Trophoblast cell (in vitro differentiated cells and primary cell): ENCODE measurements around the gene PKD1.

Experiments
- DNase-seq, 2 donors: peaks; one replicate each; pipeline ENCODE4 v3.0.0-alpha.2; 2016
- H2AFZ ChIP-seq: 2 replicates; pipeline ENCODE4 v1.6.1; 2013; ENCODE audit warnings: low read length, moderate library complexity, mild to moderate bottlenecking; ENCODE audit not compliant: insufficient read depth, poor library complexity
- H2AK5ac ChIP-seq: 2 replicates; pipeline ENCODE4 v1.6.1; 2013; ENCODE audit warnings: mild to moderate bottlenecking, low read length
- H2BK120ac ChIP-seq: 2 replicates; pipeline ENCODE4 v1.6.1; 2013; ENCODE audit warnings: low read length, mild to moderate bottlenecking, moderate library complexity; ENCODE audit not compliant: insufficient read depth, poor library complexity
- H2BK12ac ChIP-seq: 2 replicates; pipeline ENCODE4 v1.6.1; 2013; ENCODE audit warnings: mild to moderate bottlenecking, low read length, moderate library complexity
- H2BK5ac ChIP-seq: 2 replicates; pipeline ENCODE4 v1.6.1; 2013; ENCODE audit warnings: low read length, low read depth, moderate library complexity, mild to moderate bottlenecking; ENCODE audit not compliant: poor library complexity
- H3K14ac ChIP-seq: 2 replicates; pipeline ENCODE4 v1.6.1; 2013; ENCODE audit warnings: mild to moderate bottlenecking, low read length
- H3K18ac ChIP-seq: 2 replicates; pipeline ENCODE4 v1.6.1; 2013; ENCODE audit warnings: mild to moderate bottlenecking, low read length
- H3K23ac ChIP-seq: 2 replicates; pipeline ENCODE4 v1.6.1; 2013; ENCODE audit warnings: low read length
- H3K27ac ChIP-seq: 2 replicates; pipeline ENCODE4 v1.5.1; 2013; ENCODE audit warnings: low read depth, mild to moderate bottlenecking, inconsistent platforms, low read length, moderate library complexity
- H3K27me3 ChIP-seq: 2 replicates; pipeline ENCODE4 v1.6.1; 2013; ENCODE audit warnings: inconsistent platforms, mild to moderate bottlenecking, low read length, moderate library complexity; ENCODE audit not compliant: insufficient read depth
- H3K36me3 ChIP-seq, 2 experiments: 1 replicate in 1 of 2; 2 replicates in 1 of 2; pipeline ENCODE4 v1.6.1; 2013; ENCODE audit warnings: low read length in 2 of 2, mild to moderate bottlenecking in 2 of 2, moderate library complexity in 1 of 2; ENCODE audit not compliant: insufficient read depth in 2 of 2, control insufficient read depth in 1 of 2
- H3K4ac ChIP-seq: 2 replicates; pipeline ENCODE4 v1.6.1; 2013; ENCODE audit warnings: low read depth, mild to moderate bottlenecking, low read length, moderate library complexity
- H3K4me1 ChIP-seq, 2 experiments: 1 replicate in 1 of 2; 2 replicates in 1 of 2; pipeline ENCODE4 v1.6.1; 2013; ENCODE audit warnings: low read length in 2 of 2, mild to moderate bottlenecking in 2 of 2, moderate library complexity in 1 of 2; ENCODE audit not compliant: insufficient read depth in 2 of 2, control insufficient read depth in 1 of 2
- H3K4me2 ChIP-seq: 2 replicates; pipeline ENCODE4 v1.6.1; 2013; ENCODE audit warnings: inconsistent platforms, mild to moderate bottlenecking, low read length, moderate library complexity
- H3K4me3 ChIP-seq: 2 replicates; pipeline ENCODE4 v1.5.1; 2013; ENCODE audit warnings: mild to moderate bottlenecking, low read depth, low read length, inconsistent platforms
- H3K79me1 ChIP-seq: one replicate; pipeline ENCODE4 v1.6.1; 2013; ENCODE audit warnings: low read length
- H3K79me2 ChIP-seq: 2 replicates; pipeline ENCODE4 v1.6.1; 2013; ENCODE audit warnings: low read length, mild to moderate bottlenecking; ENCODE audit not compliant: control insufficient read depth, insufficient read depth, poor library complexity
- H3K9ac ChIP-seq: 2 replicates; pipeline ENCODE4 v1.6.1; 2013; ENCODE audit warnings: mild to moderate bottlenecking, low read length
- H3K9me3 ChIP-seq: 2 replicates; pipeline ENCODE4 v1.6.1; 2013; ENCODE audit warnings: low read depth, mild to moderate bottlenecking, control low read depth, inconsistent platforms, low read length; ENCODE audit not compliant: insufficient read depth
- H4K12ac ChIP-seq: 2 replicates; pipeline ENCODE4 v1.6.1; 2013; ENCODE audit warnings: low read depth, mild to moderate bottlenecking, low read length, moderate library complexity
- H4K8ac ChIP-seq: 2 replicates; pipeline ENCODE4 v1.6.1; 2013; ENCODE audit warnings: low read depth, mild to moderate bottlenecking, low read length, moderate library complexity
- H4K91ac ChIP-seq: one replicate; pipeline ENCODE4 v1.6.1; 2013; ENCODE audit warnings: low read depth, mild to moderate bottlenecking, low read length, moderate library complexity
- WGBS: extraction: QIAGEN DNeasy Blood & Tissue Kit; methylation state at CpG from one replicate; pipeline ENCODE4 v1.1.7; 2013; ENCODE audit warnings: missing lambda C conversion rate; ENCODE audit not compliant: insufficient read length, insufficient coverage; ENCODE audit errors: extremely low coverage; 5-methylcytosine and 5-hydroxymethylcytosine counted together

Gene PKD1

GRCh38 chr16:2159175-2159838, 23.6 kb upstream of the PKD1 start:
- H2BK12ac ChIP-seq = no peak overlapping the region
- no peak overlapping the region for H3K27ac ChIP-seq
- H2BK5ac ChIP-seq = no peak overlapping the region
- no peak overlapping the region for H3K18ac ChIP-seq
- H3K4me3 ChIP-seq = no peak overlapping the region
- no peak overlapping the region for H2AK5ac ChIP-seq
- H3K14ac ChIP-seq = no peak overlapping the region
- H4K12ac ChIP-seq = no peak overlapping the region
- H3K79me2 ChIP-seq = peaks cover 48% of the 10 kb centered on the region
- WGBS = no CpG with 5 or more reads among the region's 24 CpGs
- peaks cover 11% of the 10 kb centered on the region for H3K79me1 ChIP-seq
- H3K27me3 ChIP-seq = no peaks in the 10 kb centered on the region
- peaks cover 9 to 12% of the 10 kb centered on the region in 2 experiments for H3K4me1 ChIP-seq
- peak overlapping the region; percentile 78 for H3K4ac ChIP-seq
- no peak overlapping the region for H2BK120ac ChIP-seq
- no peak overlapping the region for H4K91ac ChIP-seq
- no peak for DNase-seq
- no peak overlapping the region for H3K4me2 ChIP-seq
- no peak overlapping the region for H3K23ac ChIP-seq
- H2AFZ ChIP-seq = no peak overlapping the region
- no peak overlapping the region for H3K9ac ChIP-seq
- H3K9me3 ChIP-seq = peaks cover 4% of the 10 kb centered on the region
- no peak overlapping the region for H4K8ac ChIP-seq
- H3K36me3 ChIP-seq = peaks cover 9 to 11% of the 10 kb centered on the region in 2 experiments

GRCh38 chr16:2158262-2158638, 22.6 kb upstream of the PKD1 start:
- Histone ChIP-seq H2AFZ (no peak overlapping the region), H3K4me3 (no peak overlapping the region), H3K23ac (no peak overlapping the region), H3K79me1 (peaks cover 18% of the 10 kb centered on the region), H3K4me2 (no peak overlapping the region), H3K27me3 (no peaks in the 10 kb centered on the region), H3K18ac (no peak overlapping the region), H3K36me3 (peaks cover 12 to 15% of the 10 kb centered on the region in 2 experiments), H2BK5ac (no peak overlapping the region), H3K9me3 (peaks cover 3% of the 10 kb centered on the region), H4K12ac (no peak overlapping the region), H3K4ac (peak overlapping the region; percentile 78), H3K9ac (no peak overlapping the region), H2BK120ac (no peak overlapping the region), H4K91ac (no peak overlapping the region), H2BK12ac (no peak overlapping the region), H4K8ac (no peak overlapping the region), H3K4me1 (peaks cover 13 to 22% of the 10 kb centered on the region in 2 experiments), H3K27ac (no peak overlapping the region), H3K79me2 (peaks cover 57% of the 10 kb centered on the region), H2AK5ac (no peak overlapping the region), H3K14ac (no peak overlapping the region)
- no CpG with 5 or more reads among the region's 15 CpGs for WGBS
- no peak for DNase-seq

GRCh38 chr16:2157480-2158261, 22.0 kb upstream of the PKD1 start:
- no CpG with 5 or more reads among the region's 27 CpGs for WGBS
- peak overlapping the region; percentile 78 for H3K4ac ChIP-seq

GRCh38 chr16:2156849-2157224, 21.1 kb upstream of the PKD1 start:
- no peak overlapping the region for H2AK5ac ChIP-seq
- peak overlapping the region; percentile 78 for H3K4ac ChIP-seq
- H3K27me3 ChIP-seq = no peaks in the 10 kb centered on the region
- no peak overlapping the region for H3K18ac ChIP-seq
- H2AFZ ChIP-seq = no peak overlapping the region
- H3K23ac ChIP-seq = no peak overlapping the region
- no peak overlapping the region for H2BK12ac ChIP-seq
- H3K36me3 ChIP-seq = peaks cover 19 to 24% of the 10 kb centered on the region in 2 experiments
- H3K9ac ChIP-seq = peak overlapping the region; percentile 33
- no peak for DNase-seq
- peaks cover 58% of the 10 kb centered on the region for H3K79me2 ChIP-seq
- H4K91ac ChIP-seq = no peak overlapping the region
- H3K79me1 ChIP-seq = peaks cover 20% of the 10 kb centered on the region
- peaks cover 21 to 27% of the 10 kb centered on the region in 2 experiments for H3K4me1 ChIP-seq
- WGBS = no CpG with 5 or more reads among the region's 5 CpGs
- no peak overlapping the region for H3K4me3 ChIP-seq
- H4K8ac ChIP-seq = no peak overlapping the region
- no peak overlapping the region for H3K27ac ChIP-seq
- no peak overlapping the region for H3K14ac ChIP-seq
- no peak overlapping the region for H2BK120ac ChIP-seq
- H3K9me3 ChIP-seq = peaks cover 2% of the 10 kb centered on the region
- H2BK5ac ChIP-seq = no peak overlapping the region
- peak overlapping the region; percentile 90 for H3K4me2 ChIP-seq
- H4K12ac ChIP-seq = no peak overlapping the region

More at GRCh38 chr16:2157480-2158261, 22.0 kb upstream of the PKD1 start:
- H3K27me3 ChIP-seq = no peaks in the 10 kb centered on the region
- peaks cover 58% of the 10 kb centered on the region for H3K79me2 ChIP-seq
- H3K18ac ChIP-seq = no peak overlapping the region
- H3K14ac ChIP-seq = no peak overlapping the region
- no peak overlapping the region for H3K4me2 ChIP-seq
- no peak overlapping the region for H3K23ac ChIP-seq
- H4K12ac ChIP-seq = no peak overlapping the region
- H3K79me1 ChIP-seq = peaks cover 20% of the 10 kb centered on the region
- H3K9ac ChIP-seq = no peak overlapping the region
- DNase-seq = no peak
- H3K36me3 ChIP-seq = peaks cover 17 to 21% of the 10 kb centered on the region in 2 experiments
- no peak overlapping the region for H2BK5ac ChIP-seq
- no peak overlapping the region for H3K4me3 ChIP-seq
- peaks cover 5% of the 10 kb centered on the region for H3K9me3 ChIP-seq
- H2BK120ac ChIP-seq = no peak overlapping the region
- H2BK12ac ChIP-seq = no peak overlapping the region
- H2AFZ ChIP-seq = no peak overlapping the region
- H3K27ac ChIP-seq = no peak overlapping the region
- H4K8ac ChIP-seq = no peak overlapping the region
- H2AK5ac ChIP-seq = no peak overlapping the region
- no peak overlapping the region for H4K91ac ChIP-seq
- H3K4me1 ChIP-seq = peaks cover 19 to 24% of the 10 kb centered on the region in 2 experiments
